ENCODE data around the gene RSBN1L. TPM values are rescaled to one million over a fixed set of nuclear protein-coding genes. Genes with fewer than 3 reads are reported as not detected.

The RSBN1L gene
- total and polyA plus RNA-seq, 2 of the 8 experiments (the other 6 are each of a cell fraction or from before 2014, with no cell fraction given): 4.1 to 22.1 TPM

DNA sequence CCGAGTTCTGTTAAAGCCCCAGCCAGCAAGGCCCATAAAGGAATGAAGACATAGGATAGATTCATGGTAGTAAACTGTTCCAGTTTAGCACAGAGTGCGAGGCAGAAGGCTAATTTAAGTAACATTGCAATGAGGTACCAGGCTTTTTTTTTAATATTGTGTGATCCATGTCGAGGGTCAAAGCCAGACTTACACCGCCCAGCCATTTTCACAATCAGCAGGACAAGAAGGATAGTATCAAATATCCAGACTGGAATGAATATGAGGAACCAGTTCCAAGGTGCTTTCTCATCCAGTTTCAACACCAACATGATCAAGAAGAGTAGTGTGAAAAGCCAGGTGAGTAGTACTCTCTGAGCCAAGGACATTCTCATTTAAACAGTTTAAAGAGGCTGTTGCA is 97.7 kb downstream of the RSBN1L start (continued):
- TF ChIP-seq, protein P1, sequence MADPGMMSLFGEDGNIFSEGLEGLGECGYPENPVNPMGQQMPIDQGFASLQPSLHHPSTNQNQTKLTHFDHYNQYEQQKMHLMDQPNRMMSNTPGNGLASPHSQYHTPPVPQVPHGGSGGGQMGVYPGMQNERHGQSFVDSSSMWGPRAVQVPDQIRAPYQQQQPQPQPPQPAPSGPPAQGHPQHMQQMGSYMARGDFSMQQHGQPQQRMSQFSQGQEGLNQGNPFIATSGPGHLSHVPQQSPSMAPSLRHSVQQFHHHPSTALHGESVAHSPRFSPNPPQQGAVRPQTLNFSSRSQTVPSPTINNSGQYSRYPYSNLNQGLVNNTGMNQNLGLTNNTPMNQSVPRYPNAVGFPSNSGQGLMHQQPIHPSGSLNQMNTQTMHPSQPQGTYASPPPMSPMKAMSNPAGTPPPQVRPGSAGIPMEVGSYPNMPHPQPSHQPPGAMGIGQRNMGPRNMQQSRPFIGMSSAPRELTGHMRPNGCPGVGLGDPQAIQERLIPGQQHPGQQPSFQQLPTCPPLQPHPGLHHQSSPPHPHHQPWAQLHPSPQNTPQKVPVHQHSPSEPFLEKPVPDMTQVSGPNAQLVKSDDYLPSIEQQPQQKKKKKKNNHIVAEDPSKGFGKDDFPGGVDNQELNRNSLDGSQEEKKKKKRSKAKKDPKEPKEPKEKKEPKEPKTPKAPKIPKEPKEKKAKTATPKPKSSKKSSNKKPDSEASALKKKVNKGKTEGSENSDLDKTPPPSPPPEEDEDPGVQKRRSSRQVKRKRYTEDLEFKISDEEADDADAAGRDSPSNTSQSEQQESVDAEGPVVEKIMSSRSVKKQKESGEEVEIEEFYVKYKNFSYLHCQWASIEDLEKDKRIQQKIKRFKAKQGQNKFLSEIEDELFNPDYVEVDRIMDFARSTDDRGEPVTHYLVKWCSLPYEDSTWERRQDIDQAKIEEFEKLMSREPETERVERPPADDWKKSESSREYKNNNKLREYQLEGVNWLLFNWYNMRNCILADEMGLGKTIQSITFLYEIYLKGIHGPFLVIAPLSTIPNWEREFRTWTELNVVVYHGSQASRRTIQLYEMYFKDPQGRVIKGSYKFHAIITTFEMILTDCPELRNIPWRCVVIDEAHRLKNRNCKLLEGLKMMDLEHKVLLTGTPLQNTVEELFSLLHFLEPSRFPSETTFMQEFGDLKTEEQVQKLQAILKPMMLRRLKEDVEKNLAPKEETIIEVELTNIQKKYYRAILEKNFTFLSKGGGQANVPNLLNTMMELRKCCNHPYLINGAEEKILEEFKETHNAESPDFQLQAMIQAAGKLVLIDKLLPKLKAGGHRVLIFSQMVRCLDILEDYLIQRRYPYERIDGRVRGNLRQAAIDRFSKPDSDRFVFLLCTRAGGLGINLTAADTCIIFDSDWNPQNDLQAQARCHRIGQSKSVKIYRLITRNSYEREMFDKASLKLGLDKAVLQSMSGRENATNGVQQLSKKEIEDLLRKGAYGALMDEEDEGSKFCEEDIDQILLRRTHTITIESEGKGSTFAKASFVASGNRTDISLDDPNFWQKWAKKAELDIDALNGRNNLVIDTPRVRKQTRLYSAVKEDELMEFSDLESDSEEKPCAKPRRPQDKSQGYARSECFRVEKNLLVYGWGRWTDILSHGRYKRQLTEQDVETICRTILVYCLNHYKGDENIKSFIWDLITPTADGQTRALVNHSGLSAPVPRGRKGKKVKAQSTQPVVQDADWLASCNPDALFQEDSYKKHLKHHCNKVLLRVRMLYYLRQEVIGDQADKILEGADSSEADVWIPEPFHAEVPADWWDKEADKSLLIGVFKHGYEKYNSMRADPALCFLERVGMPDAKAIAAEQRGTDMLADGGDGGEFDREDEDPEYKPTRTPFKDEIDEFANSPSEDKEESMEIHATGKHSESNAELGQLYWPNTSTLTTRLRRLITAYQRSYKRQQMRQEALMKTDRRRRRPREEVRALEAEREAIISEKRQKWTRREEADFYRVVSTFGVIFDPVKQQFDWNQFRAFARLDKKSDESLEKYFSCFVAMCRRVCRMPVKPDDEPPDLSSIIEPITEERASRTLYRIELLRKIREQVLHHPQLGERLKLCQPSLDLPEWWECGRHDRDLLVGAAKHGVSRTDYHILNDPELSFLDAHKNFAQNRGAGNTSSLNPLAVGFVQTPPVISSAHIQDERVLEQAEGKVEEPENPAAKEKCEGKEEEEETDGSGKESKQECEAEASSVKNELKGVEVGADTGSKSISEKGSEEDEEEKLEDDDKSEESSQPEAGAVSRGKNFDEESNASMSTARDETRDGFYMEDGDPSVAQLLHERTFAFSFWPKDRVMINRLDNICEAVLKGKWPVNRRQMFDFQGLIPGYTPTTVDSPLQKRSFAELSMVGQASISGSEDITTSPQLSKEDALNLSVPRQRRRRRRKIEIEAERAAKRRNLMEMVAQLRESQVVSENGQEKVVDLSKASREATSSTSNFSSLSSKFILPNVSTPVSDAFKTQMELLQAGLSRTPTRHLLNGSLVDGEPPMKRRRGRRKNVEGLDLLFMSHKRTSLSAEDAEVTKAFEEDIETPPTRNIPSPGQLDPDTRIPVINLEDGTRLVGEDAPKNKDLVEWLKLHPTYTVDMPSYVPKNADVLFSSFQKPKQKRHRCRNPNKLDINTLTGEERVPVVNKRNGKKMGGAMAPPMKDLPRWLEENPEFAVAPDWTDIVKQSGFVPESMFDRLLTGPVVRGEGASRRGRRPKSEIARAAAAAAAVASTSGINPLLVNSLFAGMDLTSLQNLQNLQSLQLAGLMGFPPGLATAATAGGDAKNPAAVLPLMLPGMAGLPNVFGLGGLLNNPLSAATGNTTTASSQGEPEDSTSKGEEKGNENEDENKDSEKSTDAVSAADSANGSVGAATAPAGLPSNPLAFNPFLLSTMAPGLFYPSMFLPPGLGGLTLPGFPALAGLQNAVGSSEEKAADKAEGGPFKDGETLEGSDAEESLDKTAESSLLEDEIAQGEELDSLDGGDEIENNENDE (IDR thresholded peaks at IDR 0.05; ENCODE audit: insufficient replicate concordance, low read length): no peak
- no peak for TF ChIP-seq TEAD4 (IDR thresholded peaks at IDR 0.05; ENCODE audit: low read depth, low read length)
- TF ChIP-seq KDM5A (IDR thresholded peaks at IDR 0.05; ENCODE audit: low read length): no peak
- no peak for TF ChIP-seq EZH2 (IDR thresholded peaks at IDR 0.05; ENCODE audit: low read depth, low read length, severe bottlenecking)
- TF ChIP-seq SIRT6 (IDR thresholded peaks at IDR 0.05; ENCODE audit: low read length): no peak
- TF ChIP-seq YY1 (IDR thresholded peaks at IDR 0.05; ENCODE audit: low read depth, low read length): no peak
- no peak for TF ChIP-seq POLR2AphosphoS5 (IDR thresholded peaks at IDR 0.05; ENCODE audit: low read depth, low read length)
- TF ChIP-seq HDAC6 (IDR thresholded peaks at IDR 0.05; ENCODE audit: low read depth, low read length): no peak
- no peak for TF ChIP-seq EGR1 (IDR thresholded peaks at IDR 0.05; ENCODE audit: borderline replicate concordance, low read depth, low read length)
- no peak for TF ChIP-seq CHD1 (IDR thresholded peaks at IDR 0.05; ENCODE audit: low read depth, low read length)
- no peak for TF ChIP-seq ASH2L (IDR thresholded peaks at IDR 0.05; ENCODE audit: low read length)
- no peak for TF ChIP-seq ZNF274 (IDR thresholded peaks at IDR 0.05; ENCODE audit: borderline replicate concordance, extremely low read depth, low read length)

Measured in H1 (cell line).